K562 (cell line): ENCODE data around the gene MAST1. TPM values are rescaled to one million over a fixed set of nuclear protein-coding genes. Genes with fewer than 3 reads are reported as not detected.

Source experiments
- ARNT ChIP-seq, 2 experiments: fragments of 450-650 bp; IDR thresholded peaks; 2 replicates each; pipeline ENCODE4 v1.6.1; 2016; ENCODE audit warnings: mild to moderate bottlenecking in 1 of 2
- CBX3 ChIP-seq, 2 experiments: IDR thresholded peaks; 1 replicate in 1 of 2; 2 replicates in 1 of 2; pipeline ENCODE4 v1.6.1; 2012; ENCODE audit warnings: inconsistent platforms in 2 of 2, low read length in 2 of 2, borderline replicate concordance in 1 of 2, control low read depth in 1 of 2
- CBX8 ChIP-seq: fragments of 200-600 bp; sonication (generic); IDR thresholded peaks from 2 replicates; pipeline ENCODE4 v1.6.1; 2012; ENCODE audit warnings: borderline replicate concordance, mixed run types, low read depth, mild to moderate bottlenecking, moderate library complexity, mixed read lengths, low read length, control low read depth, inconsistent platforms; ENCODE audit not compliant: poor library complexity, severe bottlenecking; ENCODE audit errors: extremely low read depth
- DMBX1 ChIP-seq: fragments of 250-450 bp; sonication (Bioruptor Pico); IDR thresholded peaks from 2 replicates; pipeline ENCODE4 v1.8.0; 2022; ENCODE audit warnings: inconsistent platforms, mild to moderate bottlenecking, moderate library complexity, borderline replicate concordance
- FOXJ2 ChIP-seq: fragments of 200-800 bp; sonication (Bioruptor generic); IDR thresholded peaks from 2 replicates; pipeline ENCODE4 v1.6.1; 2016; ENCODE audit warnings: missing genetic modification characterization, missing compliant biosample characterization
- FOXM1 ChIP-seq, 2 experiments: fragments of 450-650 bp in 1 of 2; sonication (generic) in 1 of 2; formaldehyde crosslinking in 1 of 2; IDR thresholded peaks; 2 replicates each; pipeline versions ENCODE4 v1.6.1 to v1.9.0; 2017 to 2022; ENCODE audit warnings: low read depth in 2 of 2, mild to moderate bottlenecking in 2 of 2, missing genetic modification reagents in 1 of 2, moderate library complexity in 1 of 2
- MBD2 ChIP-seq: sonication (generic); IDR thresholded peaks from 2 replicates; pipeline ENCODE4 v1.6.1; 2016; ENCODE audit warnings: low read depth, borderline replicate concordance
- MCM7 ChIP-seq, 2 experiments: fragments of 450-650 bp; IDR thresholded peaks; 2 replicates each; pipeline ENCODE4 v1.6.1; 2016 to 2018
- MNT ChIP-seq, 2 experiments: fragments of 450-650 bp; conservative IDR thresholded peaks; 2 replicates each; pipeline ENCODE4 v1.6.1; 2017; ENCODE audit warnings: mild to moderate bottlenecking in 2 of 2, moderate library complexity in 2 of 2
- SNRNP70 ChIP-seq: fragments of 200-400 bp; formaldehyde crosslinking; optimal IDR thresholded peaks from 2 replicates; pipeline ENCODE3; 2017; ENCODE audit warnings: low read depth, low read length
- SRSF7 ChIP-seq: fragments of 200-400 bp; formaldehyde crosslinking; optimal IDR thresholded peaks from 2 replicates; pipeline ENCODE3; 2017; ENCODE audit warnings: mild to moderate bottlenecking, low read depth, low read length
- STAT6 ChIP-seq: sonication (generic); formaldehyde crosslinking; IDR thresholded peaks from 2 replicates; pipeline ENCODE4 v1.8.1; 2023; ENCODE audit warnings: mild to moderate bottlenecking, missing genetic modification reagents
- XRCC3 ChIP-seq: fragments of 450-650 bp; IDR thresholded peaks from 2 replicates; pipeline ENCODE4 v1.6.1; 2017; ENCODE audit warnings: mild to moderate bottlenecking, moderate library complexity
- ZNF277 ChIP-seq: fragments of 250-450 bp; sonication (Bioruptor Pico); IDR thresholded peaks from 2 replicates; pipeline ENCODE4 v1.8.0; 2022; ENCODE audit warnings: inconsistent platforms, mild to moderate bottlenecking, moderate library complexity, borderline replicate concordance
- ZNF644 ChIP-seq: fragments of 200-800 bp; sonication (Bioruptor generic); IDR thresholded peaks from 2 replicates; pipeline ENCODE4 v1.6.1; 2016; ENCODE audit warnings: low read depth, missing genetic modification characterization, missing compliant biosample characterization
- ZNF740 ChIP-seq, 3 experiments: fragments of 200-800 bp in 1 of 3; sonication (Bioruptor generic) in 1 of 3; sonication (generic) in 1 of 3; formaldehyde crosslinking in 1 of 3; IDR thresholded peaks; 2 replicates each; pipeline versions ENCODE4 v1.6.1 to v1.8.0; 2016 to 2022; ENCODE audit warnings: mild to moderate bottlenecking in 2 of 3, missing compliant biosample characterization in 2 of 3, missing genetic modification characterization in 2 of 3, missing genetic modification reagents in 1 of 3
- ZNF764 ChIP-seq: fragments of 250-450 bp; sonication (Bioruptor Pico); IDR thresholded peaks from 2 replicates; pipeline ENCODE4 v1.4.0; 2020; ENCODE audit warnings: low read depth, mild to moderate bottlenecking, moderate library complexity
- polyA plus RNA-seq, 8 experiments: library from polyadenylated mRNA; depleted of rRNA in 4 of 8; stranded (reverse) in 5 of 8; unstranded in 3 of 8; fragments of >200 nt; fragmentation: Nextera tagmentation in 2 of 8; fragmentation: Illumina TruSeq in 1 of 8; extraction: Ambion mirVana in 2 of 8; extraction: Trizol in 1 of 8; gene quantifications; 2 replicates each; pipeline versions ENCODE4 v1.2.1 to v1.2.3, GENCODE V29; 2011 to 2014; ENCODE audit warnings: inconsistent platforms in 1 of 8, missing spikeins in 1 of 8
- total RNA-seq, 7 experiments: library from RNA; depleted of rRNA in 6 of 7; stranded (reverse); fragments of >200 nt in 6 of 7; fragmentation: Illumina TruSeq in 2 of 7; extraction: Trizol in 2 of 7; gene quantifications; 2 replicates each; pipeline versions ENCODE4 v1.2.1 to v1.2.3, GENCODE V29; 2011 to 2021; ENCODE audit warnings: low replicate concordance in 1 of 7

The MAST1 gene
- total and polyA plus RNA-seq, 9 of the 15 experiments (the other 6 are each of a cell fraction or from before 2014, with no cell fraction given) = 0.48 to 10.3 (median 3.9) TPM

- TF ChIP-seq ZNF764 (CRISPR knock-in tag) = no peak
- TF ChIP-seq ZNF277 (CRISPR knock-in tag) = no peak
- no peak for TF ChIP-seq ZNF644 (tag)
- TF ChIP-seq DMBX1 (CRISPR knock-in tag) = no peak
- no peak for TF ChIP-seq FOXJ2 (tag)
- TF ChIP-seq MNT (conservative IDR thresholded peaks at IDR 0.05) = no peak; a peak in 2 of 4 replicates
- no peak for TF ChIP-seq FOXM1 (IDR thresholded peaks at IDR 0.05; ENCODE audit: low read depth)
- no peak for TF ChIP-seq FOXM1 (CRISPR knock-in tag; IDR thresholded peaks at IDR 0.05; ENCODE audit: low read depth)
- TF ChIP-seq ARNT (IDR thresholded peaks at IDR 0.05) = peak in 1 of 2 experiments; percentile 43; a peak in 1 of 4 replicates
- no peak for TF ChIP-seq SNRNP70
- TF ChIP-seq MCM7 (IDR thresholded peaks at IDR 0.05) = no peak
- TF ChIP-seq CBX3 (IDR thresholded peaks at IDR 0.05; ENCODE audit: borderline replicate concordance in 1 of 2, low read length in 2 of 2) = no peak
- no peak for TF ChIP-seq XRCC3
- TF ChIP-seq SRSF7 = no peak
- no peak for TF ChIP-seq STAT6 (CRISPR knock-in tag)
- TF ChIP-seq CBX8 = no peak
- TF ChIP-seq ZNF740 (CRISPR knock-in tag; IDR thresholded peaks at IDR 0.05) = 0 out of 2 replicates have a peak, but pooled peaks have one; percentile 38
- no peak for TF ChIP-seq ZNF740 (tag; IDR thresholded peaks at IDR 0.05)
- TF ChIP-seq MBD2 = no peak
Measured at GRCh38 chr19:12836529-12836863, 1.8 kb upstream of the MAST1 start (continued).
